ENCODE measurements around the gene QRSL1. TPM values are rescaled to one million over a fixed set of nuclear protein-coding genes. Genes with fewer than 3 reads are reported as not detected.

QRSL1 gene
- polyA plus RNA-seq, 1 of the 3 experiments (the other 2 are of a cell fraction) = 5.7 TPM

GRCh38 chr6:106617857-106618256 is 11.5 kb upstream of the QRSL1 start:
- H3K9me2 ChIP-seq = no peaks in the 10 kb centered on the region
- ChIA-PET CTCF (interaction anchor here (1.7 to 2.2 kb wide), 2 partner anchors 8 to 362 kb away, joined by 6 to 11 read pairs; no protein-coding TSS in a partner anchor), POLR2A (no interaction called here)
- H3K4me3 ChIP-seq (ENCODE audit: low read depth in 2 of 2, low read length in 1 of 2) = no peak overlapping the region
- H2AFZ ChIP-seq (ENCODE audit: low read depth) = no peak overlapping the region
- peaks cover 10 to 11% of the 10 kb centered on the region in 2 experiments for H3K36me3 ChIP-seq (replicated peaks in 1 of 2; ENCODE audit: control insufficient read depth in 1 of 2, insufficient read depth in 2 of 2, low read length in 1 of 2)
- 97% methylated on average over 1 of the region's 1 CpG for WGBS (ENCODE audit: low lambda C conversion rate)
- H3K79me2 ChIP-seq (ENCODE audit: insufficient read depth) = no peaks in the 10 kb centered on the region
- no peak overlapping the region for H3K4me2 ChIP-seq
- H3K27me3 ChIP-seq (ENCODE audit: insufficient read depth) = no peaks in the 10 kb centered on the region
- no peaks in the 10 kb centered on the region for H3K9me3 ChIP-seq
- no peak for DNase-seq
- no peaks in the 10 kb centered on the region; a peak in 1 of 4 replicates for H3K4me1 ChIP-seq (ENCODE audit: control insufficient read depth in 1 of 2, insufficient read depth in 2 of 2, low read depth in 1 of 2, low read length in 1 of 2)
- H4K20me1 ChIP-seq (ENCODE audit: insufficient read depth) = no peaks in the 10 kb centered on the region
- TF ChIP-seq MAX (IDR thresholded peaks at IDR 0.05; ENCODE audit: low read depth) = no peak
- no peak for TF ChIP-seq IRF3 (IDR thresholded peaks at IDR 0.05; ENCODE audit: low read depth, low read length)
- no peak for TF ChIP-seq GABPA (IDR thresholded peaks at IDR 0.05; ENCODE audit: low read depth)
- no peak for TF ChIP-seq NRF1 (IDR thresholded peaks at IDR 0.05; ENCODE audit: low read depth, low read length)
- TF ChIP-seq EZH2phosphoT487 (IDR thresholded peaks at IDR 0.05; ENCODE audit: borderline replicate concordance, low read depth) = no peak
- TF ChIP-seq POLR2AphosphoS5 (IDR thresholded peaks at IDR 0.05; ENCODE audit: low read depth, low read length) = no peak
- no peak for TF ChIP-seq RFX5 (IDR thresholded peaks at IDR 0.05; ENCODE audit: low read length)
- no peak for TF ChIP-seq REST (IDR thresholded peaks at IDR 0.05; ENCODE audit: low read depth, low read length)
- no peak for TF ChIP-seq FOXM1 (IDR thresholded peaks at IDR 0.05; ENCODE audit: low read depth)
- no peak for TF ChIP-seq GATA2 (CRISPR knock-in tag; IDR thresholded peaks at IDR 0.05)
- no peak for TF ChIP-seq MEF2A (IDR thresholded peaks at IDR 0.05; ENCODE audit: borderline replicate concordance, low read depth)
- no peak for TF ChIP-seq TEAD4 (IDR thresholded peaks at IDR 0.05; ENCODE audit: borderline replicate concordance, insufficient read depth)
- no peak for TF ChIP-seq TCF12 (IDR thresholded peaks at IDR 0.05)
- no peak for TF ChIP-seq ELF1 (IDR thresholded peaks at IDR 0.05)
- no peak for TF ChIP-seq CHD2 (IDR thresholded peaks at IDR 0.05; ENCODE audit: low read length, partially characterized antibody)
- TF ChIP-seq EP300 (IDR thresholded peaks at IDR 0.05; ENCODE audit: borderline replicate concordance in 1 of 2, low read depth in 1 of 2, low read length in 1 of 2) = no peak
- no peak for TF ChIP-seq USF2 (IDR thresholded peaks at IDR 0.05; ENCODE audit: borderline replicate concordance, low read depth, low read length)
- no peak for TF ChIP-seq MXI1 (IDR thresholded peaks at IDR 0.05; ENCODE audit: low read depth, low read length)
- no peak overlapping the region for H3K27ac ChIP-seq (ENCODE audit: low read depth in 2 of 2, low read length in 1 of 2)
- H3F3A ChIP-seq (replicated peaks; ENCODE audit: insufficient read depth) = no peaks in the 10 kb centered on the region
- H3K9ac ChIP-seq = no peak overlapping the region

Data from SK-N-SH (cell line).